GM10266 (cell line): ENCODE data around the gene ST6GAL2.

ENCODE experiments used
- DNase-seq: peaks from one replicate; pipeline ENCODE4 v3.0.0; 2012; ENCODE audit errors: extremely low spot score
- CTCF ChIP-seq: IDR thresholded peaks from 2 replicates; pipeline ENCODE4 v1.5.1; 2012; ENCODE audit warnings: mild to moderate bottlenecking, low read depth; ENCODE audit not compliant: control insufficient read depth, insufficient read depth; ENCODE audit errors: missing control alignments

The ST6GAL2 gene

DNA sequence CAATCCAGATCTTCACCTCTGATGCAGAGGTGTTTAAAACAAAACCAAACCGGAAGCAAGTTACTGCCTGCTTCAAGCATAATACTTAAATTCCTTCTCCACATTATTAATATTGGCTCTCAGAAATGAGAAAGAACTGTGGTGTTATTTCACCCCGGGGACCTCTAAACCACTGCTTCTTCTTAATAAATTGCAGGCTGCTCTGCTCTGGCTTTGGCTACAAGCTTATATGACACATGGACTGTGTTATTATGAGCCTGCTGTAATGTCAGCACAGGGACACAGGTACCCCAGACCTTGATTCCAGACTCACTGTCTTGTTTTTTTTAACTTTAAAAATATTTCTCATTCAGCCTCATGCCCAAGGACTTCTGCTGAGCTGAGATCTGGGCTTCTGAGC lies 45.1 kb downstream of the ST6GAL2 start:
- no peak for DNase-seq
- no peak for TF ChIP-seq CTCF

DNA sequence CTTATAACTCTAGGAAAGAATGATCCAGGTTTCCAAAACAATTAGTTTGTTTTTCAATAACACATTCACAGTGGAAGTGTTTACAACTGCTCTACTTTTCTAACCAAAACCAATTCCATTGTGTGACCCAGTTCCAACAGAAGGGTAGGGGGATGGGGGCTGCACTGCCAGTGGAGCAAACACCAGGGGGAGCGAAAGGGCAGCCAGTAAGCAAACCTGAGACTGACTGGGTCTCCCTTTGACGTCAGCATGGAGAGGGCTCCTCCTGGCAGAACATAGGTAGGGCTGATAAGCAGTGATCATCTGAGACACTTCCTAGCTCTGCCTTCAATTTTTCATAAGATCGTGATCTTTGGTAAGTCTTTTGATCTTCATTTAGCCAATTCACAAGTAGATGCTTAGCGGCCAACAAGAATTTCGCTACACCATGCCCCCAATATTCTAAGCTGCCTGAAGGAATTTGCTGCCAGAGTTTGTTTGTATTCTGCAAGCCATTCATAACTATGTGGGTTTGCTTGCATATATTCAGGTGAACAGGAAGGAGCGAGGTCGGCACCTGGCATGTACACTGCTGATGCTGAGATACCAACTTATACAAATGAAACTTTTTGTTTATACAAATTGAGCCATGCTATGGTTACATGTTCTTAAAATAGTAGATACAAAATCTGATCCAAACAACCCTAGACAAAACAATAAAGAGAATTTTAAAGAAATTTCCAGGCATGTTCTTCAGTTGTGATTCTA lies 45.9 kb downstream of the ST6GAL2 start:
- peak; percentile 7 for TF ChIP-seq CTCF
- no peak for DNase-seq

DNA sequence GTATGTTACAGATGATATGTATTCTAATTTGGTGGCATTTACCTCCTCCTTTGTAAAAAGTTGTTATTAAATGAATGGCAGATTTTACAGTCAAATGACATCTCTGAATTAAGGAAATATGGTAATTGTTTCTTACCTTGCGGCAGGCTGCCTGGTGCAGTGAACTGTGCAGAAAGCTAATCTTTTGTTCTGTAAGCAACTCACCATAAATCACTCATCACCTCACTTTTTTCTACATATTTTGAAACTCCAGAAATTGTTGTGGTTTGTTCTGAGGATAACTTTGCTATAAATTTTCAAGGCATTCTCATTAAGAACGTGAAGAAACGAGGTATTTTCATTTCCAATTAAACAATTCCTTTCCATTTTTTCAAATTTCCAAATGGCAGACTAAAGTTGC lies 52.7 kb downstream of the ST6GAL2 start:
- no peak for TF ChIP-seq CTCF
- DNase-seq, result no peak

DNA sequence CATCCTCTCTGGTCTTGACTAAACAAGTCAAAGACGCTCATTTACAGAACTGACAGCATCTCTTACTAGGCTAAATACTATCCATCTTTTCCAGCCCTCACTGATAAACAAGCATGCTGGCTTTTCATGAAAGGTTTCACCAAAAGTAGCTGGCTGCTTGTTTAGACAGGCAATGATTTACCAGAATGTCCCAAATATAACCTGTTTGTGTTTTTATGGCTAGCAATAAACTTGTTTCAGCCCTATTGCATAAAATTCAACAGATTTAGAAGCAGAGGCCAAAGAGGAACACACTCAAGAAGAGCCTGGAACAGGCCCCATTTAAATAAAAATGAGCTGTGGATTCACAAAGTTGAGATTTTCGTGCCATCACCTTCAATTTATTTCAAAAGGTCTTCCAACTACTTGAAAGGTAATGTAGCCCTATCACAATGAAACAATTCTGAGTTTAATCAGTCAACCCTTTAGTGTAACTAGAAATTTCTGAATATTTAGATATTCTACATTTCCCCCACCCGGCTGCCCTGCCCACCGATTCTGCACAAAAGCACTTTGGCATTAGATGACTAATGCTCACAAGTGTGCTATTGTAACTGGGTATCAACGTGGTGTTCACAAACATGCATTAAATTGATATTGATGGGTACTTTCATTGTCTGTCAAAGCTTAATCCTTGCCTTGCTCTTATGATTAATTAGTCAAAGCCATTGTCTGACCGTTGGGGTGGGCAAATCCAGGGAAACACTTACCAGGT lies 54.0 kb downstream of the ST6GAL2 start:
- TF ChIP-seq CTCF, result no peak
- DNase-seq, result no peak

DNA sequence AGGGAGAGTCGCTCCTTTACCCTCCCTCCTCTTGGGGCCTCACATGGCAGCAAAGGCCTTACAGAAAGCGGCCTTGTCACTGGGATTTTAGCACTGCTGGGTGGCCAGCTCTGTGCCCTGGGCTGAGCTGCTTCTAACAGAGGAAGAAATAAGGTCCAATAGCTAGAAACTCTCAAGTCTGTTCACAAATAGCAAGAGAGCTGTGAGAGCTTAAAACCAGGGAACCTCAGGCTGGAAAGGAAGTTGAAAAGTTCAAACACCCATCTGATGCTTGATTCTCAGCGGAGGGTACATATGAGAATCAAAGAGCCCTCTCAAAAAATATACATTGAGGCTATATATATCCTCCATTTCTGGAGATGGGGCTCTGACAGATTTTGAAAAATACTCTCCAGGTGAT lies 54.7 kb downstream of the ST6GAL2 start:
- TF ChIP-seq CTCF, result no peak
- no peak for DNase-seq

- TF ChIP-seq CTCF, result no peak
- no peak for DNase-seq
These were observed 55.8 kb downstream of the ST6GAL2 start for GRCh38 chr2:106830191-106830590.

GRCh38 chr2:106828119-106828518 lies 57.8 kb downstream of the ST6GAL2 start:
- no peak for DNase-seq
- TF ChIP-seq CTCF, result no peak
